Measurements from ENCODE around the gene THSD4. TPM values are rescaled to one million over a fixed set of nuclear protein-coding genes. Genes with fewer than 3 reads are reported as not detected.

THSD4 gene
- total RNA-seq, 4 donors from 2014 or later: 16.6 to 25.3 (median 24.1) TPM

DNA sequence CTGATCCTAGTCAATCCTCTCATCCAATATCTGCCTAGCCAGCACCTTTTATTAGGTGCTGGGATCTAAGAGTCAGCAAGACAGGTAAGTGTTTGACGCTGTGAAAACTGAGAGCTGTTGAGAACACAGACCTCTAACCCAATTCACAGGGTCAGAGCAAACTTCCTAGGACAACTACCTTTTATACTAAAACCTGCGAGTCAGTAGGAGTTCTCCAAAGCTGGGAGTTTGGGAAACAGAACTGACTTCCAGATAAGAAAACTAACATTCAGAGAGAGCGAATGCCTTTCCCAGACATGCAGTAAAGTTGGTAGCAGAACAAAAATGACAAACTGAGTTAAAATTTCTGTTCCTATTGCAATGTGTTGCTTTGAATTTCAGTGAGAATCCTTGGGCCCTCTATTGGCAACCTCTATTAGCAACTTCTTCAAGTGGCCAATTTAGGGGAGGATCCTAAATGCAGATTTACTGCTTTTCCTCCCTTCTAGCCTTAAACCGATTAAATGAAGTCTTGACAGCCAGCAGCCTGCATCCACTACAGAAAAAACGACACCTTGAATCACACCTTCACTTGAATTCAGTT lies 706.4 kb downstream of the THSD4 start:
- WGBS: 90% methylated on average over 5 of the region's 5 CpGs
- H3K4me1 ChIP-seq: no peaks in the 10 kb centered on the region
- DNase-seq (ENCODE audit: low spot score in 2 of 2): no peak
- no peaks in the 10 kb centered on the region for H3K27me3 ChIP-seq
- H3K36me3 ChIP-seq: peaks cover 48% of the 10 kb centered on the region
- H3K4me3 ChIP-seq: no peak overlapping the region
- H3K9me3 ChIP-seq: peaks cover 29% of the 10 kb centered on the region
- TF ChIP-seq, protein P1, sequence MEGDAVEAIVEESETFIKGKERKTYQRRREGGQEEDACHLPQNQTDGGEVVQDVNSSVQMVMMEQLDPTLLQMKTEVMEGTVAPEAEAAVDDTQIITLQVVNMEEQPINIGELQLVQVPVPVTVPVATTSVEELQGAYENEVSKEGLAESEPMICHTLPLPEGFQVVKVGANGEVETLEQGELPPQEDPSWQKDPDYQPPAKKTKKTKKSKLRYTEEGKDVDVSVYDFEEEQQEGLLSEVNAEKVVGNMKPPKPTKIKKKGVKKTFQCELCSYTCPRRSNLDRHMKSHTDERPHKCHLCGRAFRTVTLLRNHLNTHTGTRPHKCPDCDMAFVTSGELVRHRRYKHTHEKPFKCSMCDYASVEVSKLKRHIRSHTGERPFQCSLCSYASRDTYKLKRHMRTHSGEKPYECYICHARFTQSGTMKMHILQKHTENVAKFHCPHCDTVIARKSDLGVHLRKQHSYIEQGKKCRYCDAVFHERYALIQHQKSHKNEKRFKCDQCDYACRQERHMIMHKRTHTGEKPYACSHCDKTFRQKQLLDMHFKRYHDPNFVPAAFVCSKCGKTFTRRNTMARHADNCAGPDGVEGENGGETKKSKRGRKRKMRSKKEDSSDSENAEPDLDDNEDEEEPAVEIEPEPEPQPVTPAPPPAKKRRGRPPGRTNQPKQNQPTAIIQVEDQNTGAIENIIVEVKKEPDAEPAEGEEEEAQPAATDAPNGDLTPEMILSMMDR (IDR thresholded peaks at IDR 0.05): no peak
- TF ChIP-seq POLR2A (IDR thresholded peaks at IDR 0.05) (no peak), EP300 (IDR thresholded peaks at IDR 0.05) (no peak), POLR2AphosphoS5 (IDR thresholded peaks at IDR 0.05) (no peak)
- H3K27ac ChIP-seq: no peak overlapping the region

DNA sequence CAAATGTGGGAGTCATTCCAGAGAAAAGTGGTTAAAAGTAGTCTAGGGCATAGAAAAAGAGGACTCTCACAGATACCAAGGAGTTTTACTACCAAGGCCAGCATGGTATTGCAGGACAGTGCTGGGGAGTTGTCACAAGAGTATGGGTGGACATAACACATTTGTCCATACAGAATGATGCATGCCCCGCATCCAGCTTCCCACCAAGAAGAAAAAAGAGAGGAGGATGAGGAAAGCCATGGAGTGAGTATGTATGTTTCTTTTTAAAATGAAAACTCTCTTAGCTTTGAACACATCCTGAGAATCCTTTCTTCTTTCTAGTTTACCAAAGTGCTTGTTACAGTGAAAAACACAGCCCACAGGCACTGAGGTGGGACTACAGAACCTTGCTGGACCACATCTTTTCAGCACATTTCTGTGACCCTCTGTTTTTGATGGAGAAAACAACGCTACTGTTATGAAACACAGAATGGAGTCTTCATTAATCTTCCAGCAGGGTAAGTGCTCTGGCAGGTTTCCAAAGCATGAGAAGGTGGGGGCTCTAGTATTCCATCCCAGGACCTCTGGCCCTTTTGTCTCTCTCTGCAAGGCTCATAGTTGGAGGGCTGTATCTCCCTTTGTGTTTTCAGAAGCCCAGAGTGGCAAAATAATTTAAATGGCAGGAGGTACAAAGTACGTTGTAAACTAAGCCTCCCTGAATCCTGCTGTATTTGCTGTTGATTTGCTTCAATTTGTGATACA lies 707.8 kb downstream of the THSD4 start:
- H3K27me3 ChIP-seq: no peaks in the 10 kb centered on the region
- peaks cover 29% of the 10 kb centered on the region for H3K9me3 ChIP-seq
- no peak for DNase-seq (ENCODE audit: low spot score in 2 of 2)
- H3K27ac ChIP-seq: no peak overlapping the region
- WGBS: 92% methylated on average over 3 of the region's 3 CpGs
- TF ChIP-seq, protein P1 (IDR thresholded peaks at IDR 0.05): no peak
- TF ChIP-seq EP300 (IDR thresholded peaks at IDR 0.05) (no peak), POLR2AphosphoS5 (IDR thresholded peaks at IDR 0.05) (no peak), POLR2A (IDR thresholded peaks at IDR 0.05) (no peak)
- H3K36me3 ChIP-seq: peaks cover 62% of the 10 kb centered on the region
- no peaks in the 10 kb centered on the region for H3K4me1 ChIP-seq
- no peak overlapping the region for H3K4me3 ChIP-seq

DNA sequence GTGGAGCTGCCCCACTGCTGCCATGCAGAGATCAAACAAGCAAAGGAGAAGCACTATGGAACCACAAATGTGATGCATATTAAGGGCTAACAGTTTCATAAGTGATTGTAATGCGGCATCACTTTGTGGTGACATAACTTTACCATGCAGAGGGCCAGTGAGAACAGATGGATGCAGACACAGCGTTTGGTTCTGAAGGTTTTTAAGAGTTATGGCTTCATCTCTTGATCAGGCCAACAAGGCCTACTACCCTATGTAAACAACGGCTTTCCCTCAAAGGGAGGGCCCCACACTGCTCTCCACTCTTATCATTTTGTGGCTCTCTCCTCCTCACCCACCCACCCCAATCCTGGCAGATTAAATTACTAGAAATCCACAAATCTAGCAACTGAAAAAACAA lies 708.5 kb downstream of the THSD4 start:
- H3K9me3 ChIP-seq: peaks cover 29% of the 10 kb centered on the region
- H3K4me3 ChIP-seq: no peak overlapping the region
- DNase-seq (ENCODE audit: low spot score in 2 of 2): no peak
- H3K27me3 ChIP-seq: no peaks in the 10 kb centered on the region
- no peaks in the 10 kb centered on the region for H3K4me1 ChIP-seq
- H3K36me3 ChIP-seq: peaks cover 69% of the 10 kb centered on the region
- 75% methylated on average over 3 of the region's 3 CpGs for WGBS
- no peak overlapping the region for H3K27ac ChIP-seq
- TF ChIP-seq POLR2A (IDR thresholded peaks at IDR 0.05): no peak
- no peak for TF ChIP-seq EP300 (IDR thresholded peaks at IDR 0.05)
- TF ChIP-seq, protein P1 (IDR thresholded peaks at IDR 0.05): no peak
- no peak for TF ChIP-seq POLR2AphosphoS5 (IDR thresholded peaks at IDR 0.05)

DNA sequence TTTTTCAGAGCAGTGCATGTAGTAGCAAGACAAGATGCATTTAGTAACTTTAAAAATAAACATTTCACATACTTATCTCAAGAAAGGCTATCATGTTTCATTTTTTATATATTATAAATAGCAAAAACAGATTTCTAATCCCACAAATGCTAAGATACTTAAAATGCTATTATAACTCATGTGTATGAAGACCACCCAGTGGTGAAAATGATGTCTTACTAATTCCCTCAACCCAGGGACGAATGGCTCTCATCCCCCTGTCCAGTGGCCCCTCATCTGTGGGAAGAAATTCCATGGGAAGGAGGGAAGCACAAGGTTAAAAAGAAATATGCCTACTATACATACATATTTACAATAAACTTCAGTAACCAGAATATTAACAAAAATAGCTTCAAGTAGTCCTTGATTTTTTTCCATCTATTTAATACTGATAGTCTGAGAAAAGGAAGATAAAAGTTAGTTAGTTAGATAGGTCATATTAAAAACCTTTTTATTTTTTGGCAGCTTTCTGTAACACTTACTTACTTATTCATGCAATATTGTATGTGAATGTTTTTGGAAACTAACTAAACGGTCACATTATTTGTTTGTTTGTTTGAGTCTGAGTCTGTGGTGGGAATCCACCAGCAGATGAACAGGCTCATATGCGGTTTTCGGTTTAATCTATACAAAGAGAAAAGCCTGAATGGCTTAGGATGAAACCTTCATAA lies 709.9 kb downstream of the THSD4 start:
- Histone ChIP-seq H3K36me3 (peaks cover 83% of the 10 kb centered on the region), H3K27me3 (no peaks in the 10 kb centered on the region), H3K4me1 (no peaks in the 10 kb centered on the region), H3K27ac (no peak overlapping the region), H3K4me3 (no peak overlapping the region), H3K9me3 (peaks cover 29% of the 10 kb centered on the region)
- TF ChIP-seq POLR2AphosphoS5 (IDR thresholded peaks at IDR 0.05): no peak
- TF ChIP-seq EP300 (IDR thresholded peaks at IDR 0.05): no peak
- no peak for TF ChIP-seq POLR2A (IDR thresholded peaks at IDR 0.05)
- TF ChIP-seq, protein P1 (IDR thresholded peaks at IDR 0.05): no peak
- no peak for DNase-seq (ENCODE audit: low spot score in 2 of 2)
- whole genome bisulfite sequencing: 88% methylated on average over 4 of the region's 4 CpGs

DNA sequence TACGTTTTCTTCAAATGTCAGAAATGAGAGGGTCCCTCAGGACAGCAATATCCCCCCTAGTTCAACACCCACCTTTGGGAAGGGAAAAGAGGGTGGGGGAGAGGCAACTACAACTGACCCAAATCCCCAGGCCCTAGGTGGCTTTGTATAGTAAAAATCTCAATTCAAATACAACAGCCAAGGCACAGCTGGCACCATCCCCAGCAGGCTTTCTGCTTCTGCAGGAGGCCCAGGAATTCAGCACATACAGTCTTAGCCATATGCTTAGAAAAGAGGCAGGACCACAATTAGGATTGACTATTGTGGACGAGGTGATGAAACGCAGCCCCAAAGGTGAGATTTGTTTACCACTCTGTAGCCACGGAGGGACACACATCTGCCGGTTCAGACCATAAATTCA lies 710.9 kb downstream of the THSD4 start:
- no peak overlapping the region for H3K4me3 ChIP-seq
- no peaks in the 10 kb centered on the region for H3K27me3 ChIP-seq
- 78% methylated on average over 5 of the region's 5 CpGs for WGBS
- DNase-seq (ENCODE audit: low spot score in 2 of 2): no peak
- H3K27ac ChIP-seq: no peak overlapping the region
- TF ChIP-seq EP300 (IDR thresholded peaks at IDR 0.05) (no peak), POLR2A (IDR thresholded peaks at IDR 0.05) (no peak), POLR2AphosphoS5 (IDR thresholded peaks at IDR 0.05) (no peak)
- TF ChIP-seq, protein P1 (IDR thresholded peaks at IDR 0.05): no peak
- no peaks in the 10 kb centered on the region for H3K4me1 ChIP-seq
- H3K36me3 ChIP-seq: peaks cover 87% of the 10 kb centered on the region
- H3K9me3 ChIP-seq: peaks cover 26% of the 10 kb centered on the region

Measured in suprapubic skin (tissue), 4 donors.